ENCODE data around the gene MCUR1. TPM values are rescaled to one million over a fixed set of nuclear protein-coding genes. Genes with fewer than 3 reads are reported as not detected.

MCUR1 gene
- polyA plus RNA-seq, 3 donors = 2.4 to 7.8 (median 5.2) TPM

DNA sequence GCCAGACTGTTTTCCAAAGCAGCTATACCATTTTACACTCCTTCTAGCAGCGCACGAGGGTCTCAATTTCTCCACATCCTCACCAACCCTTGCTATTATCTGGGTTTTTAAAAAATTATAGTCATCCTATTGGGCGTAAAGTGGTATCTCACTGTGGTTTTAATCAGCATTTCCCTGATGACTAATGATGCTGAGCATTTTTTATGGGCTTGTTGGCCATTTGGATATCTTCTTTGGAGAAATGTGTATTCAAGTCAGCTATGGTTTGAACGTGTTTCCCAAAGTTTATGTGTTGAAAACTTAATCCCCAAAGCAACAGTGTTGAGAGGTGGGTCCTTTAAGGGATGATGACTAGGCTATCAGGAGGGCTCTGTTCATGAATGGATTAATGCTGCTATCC lies 6.7 kb downstream of the MCUR1 start:
- H3K36me3 ChIP-seq (replicated peaks in 1 of 2; ENCODE audit: control insufficient read depth in 1 of 2, insufficient read depth in 2 of 2, low read length in 2 of 2) = peaks cover 0 to 33% of the 10 kb centered on the region in 2 donors
- no peaks in the 10 kb centered on the region for H3K9me3 ChIP-seq (replicated peaks in 1 of 2; ENCODE audit: control insufficient read depth in 1 of 2, insufficient read depth in 1 of 2, low read length in 2 of 2)
- H3K9ac ChIP-seq (ENCODE audit: insufficient read depth, low read length, poor library complexity, severe bottlenecking) = no peak overlapping the region
- H3K79me2 ChIP-seq (ENCODE audit: insufficient read depth, low read length) = peaks cover 32% of the 10 kb centered on the region
- H3K36me3 Mint-ChIP-seq = peaks cover 25 to 52% of the 10 kb centered on the region in 2 donors
- DNase-seq = no peak
- no peak overlapping the region for H3K27ac ChIP-seq (ENCODE audit: low read depth in 1 of 2, low read length in 2 of 2)
- H3K4me3 Mint-ChIP-seq = no peak overlapping the region
- WGBS (ENCODE audit: insufficient coverage) = 88% methylated on average over 1 of the region's 4 CpGs
- H2AFZ ChIP-seq (ENCODE audit: insufficient read depth, low read depth, low read length, poor library complexity, severe bottlenecking) = no peak overlapping the region
- no peaks in the 10 kb centered on the region for H3K27me3 ChIP-seq (ENCODE audit: control insufficient read depth in 2 of 2, insufficient read depth in 2 of 2, low read length in 2 of 2)
- H4K20me1 ChIP-seq (ENCODE audit: insufficient read depth, low read length) = no peaks in the 10 kb centered on the region
- H3K27ac Mint-ChIP-seq = no peak overlapping the region
- H3K9me3 Mint-ChIP-seq = no peaks in the 10 kb centered on the region
- no peak overlapping the region for H3K4me3 ChIP-seq (replicated peaks in 1 of 3; ENCODE audit: low read depth in 2 of 3, low read length in 3 of 3)
- H3K4me1 Mint-ChIP-seq = peaks cover 19% of the 10 kb centered on the region
- peaks cover under 1 to 15% of the 10 kb centered on the region in 2 donors for H3K4me1 ChIP-seq (ENCODE audit: control insufficient read depth in 1 of 2, insufficient read depth in 2 of 2, low read length in 2 of 2)
- H3K4me2 ChIP-seq (replicated peaks; ENCODE audit: extremely low read depth, low read length, poor library complexity, severe bottlenecking) = no peak overlapping the region
- TF ChIP-seq, protein P1, sequence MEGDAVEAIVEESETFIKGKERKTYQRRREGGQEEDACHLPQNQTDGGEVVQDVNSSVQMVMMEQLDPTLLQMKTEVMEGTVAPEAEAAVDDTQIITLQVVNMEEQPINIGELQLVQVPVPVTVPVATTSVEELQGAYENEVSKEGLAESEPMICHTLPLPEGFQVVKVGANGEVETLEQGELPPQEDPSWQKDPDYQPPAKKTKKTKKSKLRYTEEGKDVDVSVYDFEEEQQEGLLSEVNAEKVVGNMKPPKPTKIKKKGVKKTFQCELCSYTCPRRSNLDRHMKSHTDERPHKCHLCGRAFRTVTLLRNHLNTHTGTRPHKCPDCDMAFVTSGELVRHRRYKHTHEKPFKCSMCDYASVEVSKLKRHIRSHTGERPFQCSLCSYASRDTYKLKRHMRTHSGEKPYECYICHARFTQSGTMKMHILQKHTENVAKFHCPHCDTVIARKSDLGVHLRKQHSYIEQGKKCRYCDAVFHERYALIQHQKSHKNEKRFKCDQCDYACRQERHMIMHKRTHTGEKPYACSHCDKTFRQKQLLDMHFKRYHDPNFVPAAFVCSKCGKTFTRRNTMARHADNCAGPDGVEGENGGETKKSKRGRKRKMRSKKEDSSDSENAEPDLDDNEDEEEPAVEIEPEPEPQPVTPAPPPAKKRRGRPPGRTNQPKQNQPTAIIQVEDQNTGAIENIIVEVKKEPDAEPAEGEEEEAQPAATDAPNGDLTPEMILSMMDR (IDR thresholded peaks at IDR 0.05) = no peak
- intact Hi-C loops (cut with micrococcal nuclease) = no loop called here
- H3K27me3 Mint-ChIP-seq (ENCODE audit: low read depth in 3 of 3) = no peaks in the 10 kb centered on the region

DNA sequence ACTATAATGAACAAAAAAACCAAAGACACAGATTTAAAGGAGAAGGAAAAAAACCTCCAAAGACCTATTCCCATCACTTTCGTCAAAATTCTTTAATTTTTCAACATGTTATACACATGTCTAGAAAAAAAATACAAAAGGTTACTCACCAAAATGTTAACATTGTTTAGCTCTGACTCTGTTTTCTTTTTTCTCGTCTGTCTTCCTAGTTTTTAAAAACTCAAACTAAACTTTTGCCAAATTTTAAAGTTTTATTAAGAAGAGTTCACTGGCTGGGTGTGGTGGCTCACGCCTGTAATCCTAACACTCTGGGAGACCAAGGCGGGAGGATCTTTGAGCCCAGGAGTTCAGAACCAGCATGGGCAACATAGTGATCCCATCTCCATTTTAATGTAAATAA lies 10.8 kb downstream of the MCUR1 start:
- no CpG with 5 or more reads among the region's 4 CpGs for WGBS (ENCODE audit: insufficient coverage)
- H3K36me3 ChIP-seq (replicated peaks in 1 of 2; ENCODE audit: control insufficient read depth in 1 of 2, insufficient read depth in 2 of 2, low read length in 2 of 2) = peaks cover 9 to 65% of the 10 kb centered on the region in 2 donors

More for the DNA sequence above, 10.8 kb downstream of the MCUR1 start:
- Mint-ChIP-seq H3K9me3 (no peaks in the 10 kb centered on the region), H3K27me3 (ENCODE audit: low read depth in 3 of 3) (no peaks in the 10 kb centered on the region), H3K27ac (no peak overlapping the region), H3K36me3 (peaks cover 32 to 71% of the 10 kb centered on the region in 2 donors), H3K4me1 (no peaks in the 10 kb centered on the region), H3K4me3 (no peak overlapping the region)
- Histone ChIP-seq H3K9me3 (replicated peaks in 1 of 2; ENCODE audit: control insufficient read depth in 1 of 2, insufficient read depth in 1 of 2, low read length in 2 of 2) (no peaks in the 10 kb centered on the region), H3K79me2 (ENCODE audit: insufficient read depth, low read length) (no peaks in the 10 kb centered on the region), H4K20me1 (ENCODE audit: insufficient read depth, low read length) (no peaks in the 10 kb centered on the region), H3K27ac (ENCODE audit: low read depth in 1 of 2, low read length in 2 of 2) (no peak overlapping the region), H3K27me3 (ENCODE audit: control insufficient read depth in 2 of 2, insufficient read depth in 2 of 2, low read length in 2 of 2) (no peaks in the 10 kb centered on the region), H3K4me3 (replicated peaks in 1 of 3; ENCODE audit: low read depth in 2 of 3, low read length in 3 of 3) (no peak overlapping the region), H3K4me2 (replicated peaks; ENCODE audit: extremely low read depth, low read length, poor library complexity, severe bottlenecking) (no peak overlapping the region), H3K9ac (ENCODE audit: insufficient read depth, low read length, poor library complexity, severe bottlenecking) (no peak overlapping the region), H3K4me1 (ENCODE audit: control insufficient read depth in 1 of 2, insufficient read depth in 2 of 2, low read length in 2 of 2) (no peaks in the 10 kb centered on the region), H2AFZ (ENCODE audit: insufficient read depth, low read depth, low read length, poor library complexity, severe bottlenecking) (no peak overlapping the region)
- no peak for DNase-seq
- TF ChIP-seq, protein P1 (IDR thresholded peaks at IDR 0.05) = no peak
- intact Hi-C loops (cut with micrococcal nuclease) = no loop called here

All from CD14-positive monocyte (primary cell).